ENCODE data around the gene PPL. TPM values are rescaled to one million over a fixed set of nuclear protein-coding genes. Genes with fewer than 3 reads are reported as not detected.

Gene PPL
- total and polyA plus RNA-seq, 2 of the 8 experiments (the other 6 are each of a cell fraction or from before 2014, with no cell fraction given), result 11.3 to 29.5 TPM

- Histone ChIP-seq H3K79me2 (ENCODE audit: control insufficient read depth in 1 of 2, insufficient read depth in 2 of 2, low read length in 2 of 2) (peaks cover 0 to 6% of the 10 kb centered on the region in 2 experiments; a peak in 2 of 4 replicates), H3K4ac (replicated peaks; ENCODE audit: insufficient read length, low read depth, low read length) (no peak overlapping the region), H4K91ac (replicated peaks; ENCODE audit: insufficient read length, low read length) (no peak overlapping the region), H2AK5ac (ENCODE audit: low read depth, low read length) (no peak overlapping the region), H3K9ac (replicated peaks in 1 of 4; ENCODE audit: extremely low read depth in 1 of 4, low read depth in 3 of 4, low read length in 3 of 4) (no peak overlapping the region), H2BK120ac (replicated peaks; ENCODE audit: low read depth, low read length) (no peak overlapping the region), H2BK15ac (ENCODE audit: low read length) (no peak overlapping the region), H3K14ac (ENCODE audit: insufficient read length) (no peak overlapping the region), H3K36me3 (ENCODE audit: control insufficient read depth in 2 of 4, insufficient read depth in 4 of 4, low read length in 3 of 4) (peaks cover 0 to 8% (median 2%) of the 10 kb centered on the region in 4 experiments; a peak in 3 of 8 replicates), H2AFZ (ENCODE audit: low read length) (no peak overlapping the region), H3K18ac (ENCODE audit: extremely low read depth, low read length) (no peak overlapping the region; the same call in 1 of the 2 replicates), H3K23me2 (ENCODE audit: low read depth, low read length) (no peaks in the 10 kb centered on the region), H4K5ac (ENCODE audit: insufficient read length, low read depth, low read length) (no peak overlapping the region), H3K4me2 (ENCODE audit: insufficient read depth in 1 of 2, low read depth in 2 of 2, low read length in 2 of 2) (0 out of 4 replicates have a peak overlapping the region, but pooled peaks of 1 of the 2 experiments have one; percentile 14), H4K20me1 (replicated peaks in 1 of 2; ENCODE audit: control insufficient read depth in 1 of 2, insufficient read depth in 2 of 2, low read length in 2 of 2) (peaks cover 0 to 7% of the 10 kb centered on the region in 2 experiments), H4K8ac (ENCODE audit: extremely low read depth, insufficient read depth, low read length) (no peak overlapping the region), H3K27me3 (replicated peaks in 1 of 4; ENCODE audit: control insufficient read depth in 3 of 4, extremely low read depth in 1 of 4, insufficient read depth in 3 of 4, low read length in 3 of 4) (no peaks in the 10 kb centered on the region; a peak in 1 of 7 replicates), H3K27ac (ENCODE audit: low read depth, low read length) (no peak overlapping the region), H3K23ac (ENCODE audit: insufficient read length) (no peak overlapping the region), H3K9me3 (ENCODE audit: insufficient read depth in 2 of 2, low read depth in 1 of 2, low read length in 1 of 2) (peaks cover 4 to 5% of the 10 kb centered on the region in 2 experiments; a peak in 2 of 4 replicates), H3K56ac (replicated peaks; ENCODE audit: insufficient read length, low read depth, low read length) (no peak overlapping the region), H3K4me1 (replicated peaks in 1 of 4; ENCODE audit: control insufficient read depth in 3 of 4, insufficient read depth in 4 of 4, low read length in 3 of 4) (peaks cover 0 to 8% (median 3%) of the 10 kb centered on the region in 4 experiments; a peak in 4 of 7 replicates), H3K79me1 (ENCODE audit: low read depth, low read length) (peaks cover 4% of the 10 kb centered on the region), H2BK5ac (ENCODE audit: low read depth, low read length) (peak overlapping the region; percentile 44), H2BK20ac (ENCODE audit: low read length) (no peak overlapping the region), H2BK12ac (ENCODE audit: low read depth, low read length) (no peak overlapping the region), H3K4me3 (ENCODE audit: extremely low read depth in 1 of 4, insufficient read depth in 2 of 4, low read depth in 3 of 4, low read length in 4 of 4) (no peak overlapping the region)
- ChIA-PET POLR2A (ENCODE audit: partially characterized antibody) (interaction anchor here (1.1 to 3.0 kb wide), 2 partner anchors 10 to 11 kb away, joined by 3 to 11 read pairs; no protein-coding TSS in a partner anchor), CTCF (ENCODE audit: partially characterized antibody) (interaction anchor here (1.3 to 1.5 kb wide), 2 partner anchors 14 to 22 kb away, joined by 4 read pairs; no protein-coding TSS in a partner anchor)
- WGBS, 2 experiments (ENCODE audit: extremely low coverage in 1 of 2, insufficient coverage in 1 of 2, insufficient read length in 1 of 2, insufficient replicate concordance in 2 of 2, low coverage in 1 of 2, low lambda C conversion rate in 2 of 2, missing lambda C conversion rate in 1 of 2), result 85% methylated on average over 5 of the region's 5 CpGs; no CpG with 5 or more reads in 1 of the 2 experiments
- DNase-seq (ENCODE audit: low read depth in 1 of 2, low spot score in 2 of 2), result no peak
- FAIRE-seq, result no peak
- TF ChIP-seq GTF2F1 (IDR thresholded peaks at IDR 0.05; ENCODE audit: borderline replicate concordance, low read depth, low read length) (no peak), RFX5 (IDR thresholded peaks at IDR 0.05; ENCODE audit: borderline replicate concordance, low read depth, low read length) (no peak), EP300 (IDR thresholded peaks at IDR 0.05; ENCODE audit: borderline replicate concordance in 1 of 2, low read depth in 2 of 2, low read length in 2 of 2) (no peak), BCL11A (IDR thresholded peaks at IDR 0.05; ENCODE audit: low read depth in 2 of 2, low read length in 2 of 2) (no peak), JUN (IDR thresholded peaks at IDR 0.05; ENCODE audit: low read depth, low read length) (no peak)
Observed at GRCh38 chr16:4925791-4926190, 11.2 kb downstream of the PPL start.

Data from H1 (cell line).